Activated T-helper 1 cell treated with Interleukin-2 at 50 U/mL for 16 hours (primary cell): Measurements from ENCODE around the gene PARD6G.
"Not testable (repeated sequence)": the region's sequence is repeated elsewhere in the genome, so short reads cannot be mapped to it uniquely, and the experiment has no call there.

Experiments used
- DNase-seq: peaks from one replicate; pipeline ENCODE4 v3.0.0-alpha.2; 2020; ENCODE audit warnings: low read depth

The PARD6G gene

GRCh38 chr18:80170395-80171053 lies 76.8 kb downstream of the PARD6G start:
- no peak for DNase-seq

DNA sequence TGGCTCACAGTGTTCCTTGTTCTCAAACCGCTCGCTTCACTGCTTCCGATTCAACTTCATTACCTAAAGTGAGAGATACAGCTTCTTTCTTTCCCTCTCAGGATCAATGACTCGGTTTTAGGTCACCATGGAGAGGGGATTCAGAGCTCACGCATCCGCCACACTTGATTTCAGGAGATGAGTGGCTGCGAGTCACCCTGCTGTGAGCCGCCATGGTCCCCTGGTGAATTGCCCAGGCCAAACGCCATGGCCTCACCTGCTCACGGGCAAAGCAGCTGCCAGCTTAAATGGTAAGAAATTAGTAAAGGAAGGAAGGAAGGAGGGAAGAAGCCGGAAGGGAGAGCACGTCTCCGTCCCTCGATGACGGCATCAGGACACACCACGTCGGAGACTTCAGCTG lies 77.7 kb downstream of the PARD6G start:
- no peak for DNase-seq

GRCh38 chr18:80168982-80169381 lies 78.3 kb downstream of the PARD6G start:
- no peak for DNase-seq

- DNase-seq: no peak
Observed at GRCh38 chr18:80168346-80168745, 79.0 kb downstream of the PARD6G start.

DNA sequence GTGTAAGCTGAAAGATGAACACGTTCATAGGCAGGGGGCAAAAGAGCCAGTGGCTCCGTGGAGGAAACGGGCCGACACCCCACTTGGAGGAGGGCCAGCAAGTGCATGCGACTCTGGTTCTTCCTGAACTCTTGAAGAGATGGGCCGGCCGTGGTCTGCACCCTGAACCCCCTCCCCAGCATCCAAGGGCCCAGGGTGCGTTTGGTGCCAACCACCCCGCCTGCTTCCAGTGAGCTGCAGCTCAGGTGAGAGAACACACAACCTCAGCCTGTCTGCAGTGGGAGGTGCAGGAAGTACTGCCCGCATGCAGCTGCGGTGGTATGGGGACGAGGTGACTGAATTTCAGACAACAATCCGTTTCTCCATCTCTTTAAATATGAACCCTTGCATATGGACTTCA lies 79.4 kb downstream of the PARD6G start:
- no peak for DNase-seq

GRCh38 chr18:80167331-80167730 lies 80.0 kb downstream of the PARD6G start:
- no peak for DNase-seq

GRCh38 chr18:80166725-80167124 lies 80.6 kb downstream of the PARD6G start:
- DNase-seq: no peak

DNA sequence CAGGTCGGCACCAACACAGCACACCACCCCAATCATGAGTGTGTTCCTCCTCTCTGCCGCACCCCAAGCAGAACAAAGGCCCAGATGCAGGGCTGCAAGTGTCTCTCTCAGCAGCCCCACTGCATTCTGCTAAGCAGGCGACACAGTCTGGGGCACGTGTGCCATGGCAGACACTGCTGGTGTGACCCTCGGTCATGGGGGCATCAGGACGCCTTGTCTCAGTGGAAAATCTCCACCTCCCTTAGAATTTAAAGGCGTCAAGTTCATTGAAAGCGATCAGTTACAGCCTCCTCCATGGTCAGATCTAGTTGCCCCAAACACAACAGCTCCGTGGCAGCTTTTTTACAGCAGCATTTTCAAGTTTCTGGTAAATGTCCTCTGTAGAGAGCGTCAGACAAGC lies 81.1 kb downstream of the PARD6G start:
- DNase-seq: no peak

DNA sequence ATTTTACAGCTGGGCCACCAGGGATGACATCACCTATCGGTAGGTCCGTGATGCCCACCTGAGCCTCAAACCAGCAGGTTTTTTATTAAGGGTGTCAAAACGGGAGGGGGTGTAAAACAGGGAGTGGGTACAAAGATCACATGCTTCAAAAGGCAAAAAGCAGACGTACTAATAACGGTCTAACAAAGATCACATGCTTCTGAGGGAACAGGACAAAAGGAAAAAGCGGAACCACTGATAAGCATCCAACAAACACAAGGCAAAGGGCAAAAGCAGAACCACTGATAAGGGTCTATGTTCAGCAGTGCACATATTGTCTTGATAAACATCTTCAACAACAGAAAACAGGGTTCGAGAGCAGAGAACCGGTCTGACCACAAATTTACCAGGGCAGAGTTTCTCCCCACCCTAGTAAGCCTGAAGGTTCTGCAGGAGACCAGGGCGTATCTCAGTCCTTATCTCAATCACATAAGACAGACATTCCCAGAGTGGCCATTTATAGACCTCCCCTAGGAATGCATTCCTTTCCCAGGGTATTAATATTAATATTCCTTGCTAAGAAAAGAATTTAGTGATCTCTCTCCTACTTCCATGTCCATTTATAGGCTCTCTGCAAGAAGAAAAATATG lies 82.5 kb downstream of the PARD6G start:
- not testable (repeated sequence) for DNase-seq

DNA sequence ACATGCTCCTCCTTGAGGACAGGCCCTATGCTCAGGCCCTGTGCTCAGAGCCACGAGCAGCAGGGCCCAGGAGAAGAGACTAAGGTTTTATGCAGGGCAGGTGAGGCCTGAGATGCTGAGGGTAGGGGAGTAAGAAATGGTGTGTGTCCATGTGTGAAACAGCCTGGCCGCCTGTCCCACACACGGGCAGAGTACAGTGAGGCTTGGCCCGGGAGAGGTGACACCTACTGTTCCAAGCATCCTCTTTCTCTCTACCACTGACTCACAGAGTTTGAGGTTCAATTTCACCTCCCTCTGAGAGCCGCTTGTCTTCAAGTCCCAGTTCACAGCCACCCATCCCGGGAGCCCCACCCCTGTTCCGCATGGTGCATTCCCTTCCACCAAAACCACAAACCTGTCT lies 84.1 kb downstream of the PARD6G start:
- no peak for DNase-seq

DNA sequence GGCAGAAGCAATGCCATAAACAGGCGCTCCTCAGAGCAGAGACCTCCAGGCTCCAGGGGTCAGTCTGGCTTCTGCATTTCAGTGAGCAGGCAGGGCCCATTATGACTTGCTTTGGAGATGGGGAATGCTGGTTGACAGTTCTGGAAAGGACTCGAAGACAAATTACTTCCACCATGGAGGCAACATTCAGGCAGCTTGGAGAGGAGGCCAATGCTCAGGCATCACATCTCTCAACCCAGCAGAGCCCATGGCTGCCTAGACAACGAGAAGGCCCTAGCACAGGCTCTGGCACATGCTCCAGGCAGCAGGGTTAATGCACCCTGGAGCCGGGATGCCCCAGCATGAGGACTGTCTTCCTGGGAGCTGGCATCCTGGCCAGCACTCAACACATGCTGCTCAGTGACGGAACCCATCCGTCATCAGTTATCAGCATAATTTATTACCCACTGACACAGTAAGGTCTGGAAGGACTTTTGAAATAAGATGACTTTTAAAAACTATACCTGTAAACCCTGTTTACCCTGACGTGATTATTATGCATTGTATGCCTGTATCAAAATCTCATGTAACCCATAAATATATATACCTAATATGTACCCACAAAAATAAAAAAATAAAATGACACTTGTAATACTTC lies 85.4 kb downstream of the PARD6G start:
- DNase-seq: no peak

DNA sequence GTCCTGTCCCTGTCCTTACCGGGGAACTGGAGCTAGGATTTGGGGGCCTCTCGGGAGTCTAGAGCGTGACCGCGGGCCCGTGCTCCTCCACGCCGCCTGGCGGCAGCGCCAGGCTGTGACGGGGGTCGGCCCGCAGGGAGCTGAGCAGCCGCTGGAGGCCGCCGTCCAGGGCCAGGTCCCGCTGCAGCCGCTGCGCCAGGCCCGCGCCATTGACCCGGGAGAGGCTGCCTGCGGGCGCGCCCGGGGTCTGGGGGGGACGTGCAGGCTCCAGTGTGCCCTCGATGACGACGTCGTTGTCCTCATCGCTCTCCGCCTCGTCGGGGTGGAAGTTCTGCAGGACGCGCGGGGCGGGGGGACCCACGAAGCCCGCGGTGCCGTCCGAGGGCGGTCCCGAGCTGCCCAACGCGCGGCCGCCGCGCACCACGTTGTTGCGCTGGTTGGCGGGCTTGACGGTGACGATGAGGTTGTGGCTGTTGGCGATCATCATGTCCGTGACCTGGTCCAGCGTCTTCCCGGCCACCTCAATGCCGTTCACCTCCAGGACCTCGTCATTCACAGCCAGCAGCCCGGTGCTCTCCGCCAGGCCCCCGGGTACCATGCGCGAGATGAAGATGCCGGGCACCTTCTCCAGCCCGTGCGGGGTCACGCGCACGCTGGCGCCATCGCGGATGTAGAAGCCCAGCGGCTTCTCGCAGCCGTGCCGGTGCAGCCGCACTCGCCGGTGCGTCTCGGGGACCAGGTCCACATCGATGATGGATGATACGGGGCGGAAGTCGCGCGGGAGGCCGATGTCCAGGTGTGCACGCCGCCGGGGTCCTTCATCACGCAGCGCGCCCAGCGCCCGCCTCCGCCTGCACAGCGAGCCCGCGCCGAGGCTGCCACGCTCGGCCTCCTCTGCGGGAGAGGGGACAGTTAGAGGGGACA lies 87.3 kb downstream of the PARD6G start:
- DNase-seq: no peak

GRCh38 chr18:80158365-80158764 lies 88.9 kb downstream of the PARD6G start:
- no peak for DNase-seq

DNA sequence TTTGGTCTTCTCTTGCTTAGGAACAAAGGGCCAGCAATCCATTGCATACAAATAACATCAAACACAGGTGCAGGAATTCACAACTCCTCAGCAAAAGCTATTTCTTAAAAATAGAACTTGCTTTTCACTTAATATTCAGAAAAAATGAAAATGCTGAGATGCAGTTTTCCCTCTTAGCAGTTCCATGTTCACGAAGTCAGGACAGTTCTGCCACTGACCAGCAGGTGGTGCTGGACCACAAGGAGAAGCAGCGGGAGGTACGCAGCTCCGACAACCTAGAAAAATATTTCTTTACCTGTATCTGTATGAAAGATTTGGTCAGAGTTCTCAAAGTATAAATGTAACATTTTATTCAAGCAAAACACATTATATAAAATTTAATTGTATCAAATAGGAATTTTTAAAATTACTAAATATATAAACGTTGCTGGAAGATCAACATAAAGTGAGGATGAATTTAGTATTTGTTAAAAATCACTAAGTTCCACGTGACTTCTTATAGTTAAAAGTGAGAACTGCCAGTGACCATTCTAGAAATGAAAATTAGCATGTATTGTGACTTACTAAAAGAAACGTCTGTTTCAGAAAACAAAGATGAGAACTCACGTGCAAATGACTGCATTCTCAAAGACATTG lies 89.5 kb downstream of the PARD6G start:
- DNase-seq: peak; percentile 35

- no peak for DNase-seq
Observed at GRCh38 chr18:80154293-80154692, 93.0 kb downstream of the PARD6G start.

DNA sequence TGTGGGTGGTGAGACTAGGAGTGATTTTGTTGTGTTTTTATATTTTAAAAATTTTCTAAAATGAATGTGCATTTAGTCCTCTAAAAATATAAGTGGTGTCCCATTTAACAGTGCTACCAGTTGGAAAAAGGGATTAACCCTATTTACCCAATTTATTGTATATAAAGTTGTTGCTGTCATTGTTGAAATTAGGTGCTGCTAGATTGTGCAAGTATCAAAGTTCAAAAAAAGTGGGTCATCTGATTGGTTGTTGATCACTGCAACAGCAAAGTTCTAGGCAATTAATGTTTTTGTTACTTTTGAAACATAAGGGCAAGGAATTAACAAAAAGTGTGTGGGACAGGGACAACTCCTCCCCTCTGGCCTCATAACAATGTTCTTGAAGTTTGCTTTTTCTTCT lies 97.6 kb downstream of the PARD6G start:
- DNase-seq: no peak

DNA sequence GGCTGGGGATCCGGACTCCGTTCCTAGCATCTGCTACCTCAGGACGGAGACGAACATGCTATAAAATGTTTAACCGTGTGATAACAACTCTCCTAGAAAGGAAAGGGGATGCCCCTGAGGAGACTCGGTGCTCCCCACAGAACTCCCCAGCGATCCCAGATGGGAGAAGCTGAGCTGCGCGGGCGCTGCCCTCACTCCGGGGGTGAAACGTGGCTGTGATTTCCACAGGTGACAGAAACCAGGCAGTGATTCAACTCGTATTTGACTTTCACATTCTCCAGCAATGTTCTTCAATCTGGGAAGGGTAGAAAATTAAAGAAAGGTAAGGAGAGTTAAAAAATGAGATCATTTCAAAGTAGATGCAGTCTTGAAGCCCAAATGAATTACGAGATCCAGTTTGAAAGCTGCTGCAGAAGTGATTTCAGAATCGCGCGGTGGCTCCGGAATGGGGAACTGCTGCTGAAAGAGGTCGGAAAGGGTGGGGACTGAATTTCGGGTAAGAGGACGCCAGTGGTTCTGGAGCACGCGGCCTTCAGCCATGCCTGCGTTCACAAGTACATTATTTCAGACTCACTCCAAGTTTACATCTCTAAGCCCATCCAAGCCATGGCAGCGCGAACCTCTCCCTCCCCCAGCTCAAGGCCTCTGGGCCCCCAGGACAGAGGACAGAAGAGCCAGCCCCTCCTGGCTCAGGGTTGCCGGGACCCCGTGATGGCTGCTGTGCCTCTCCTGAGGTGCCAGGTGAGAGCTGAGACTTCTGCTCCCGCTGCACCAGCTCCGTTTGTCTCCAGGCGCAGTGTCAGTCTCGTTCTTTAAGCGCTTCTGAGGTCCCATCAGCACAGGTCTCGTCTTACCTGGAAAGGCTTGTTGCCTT lies 98.8 kb downstream of the PARD6G start:
- DNase-seq: no peak

DNA sequence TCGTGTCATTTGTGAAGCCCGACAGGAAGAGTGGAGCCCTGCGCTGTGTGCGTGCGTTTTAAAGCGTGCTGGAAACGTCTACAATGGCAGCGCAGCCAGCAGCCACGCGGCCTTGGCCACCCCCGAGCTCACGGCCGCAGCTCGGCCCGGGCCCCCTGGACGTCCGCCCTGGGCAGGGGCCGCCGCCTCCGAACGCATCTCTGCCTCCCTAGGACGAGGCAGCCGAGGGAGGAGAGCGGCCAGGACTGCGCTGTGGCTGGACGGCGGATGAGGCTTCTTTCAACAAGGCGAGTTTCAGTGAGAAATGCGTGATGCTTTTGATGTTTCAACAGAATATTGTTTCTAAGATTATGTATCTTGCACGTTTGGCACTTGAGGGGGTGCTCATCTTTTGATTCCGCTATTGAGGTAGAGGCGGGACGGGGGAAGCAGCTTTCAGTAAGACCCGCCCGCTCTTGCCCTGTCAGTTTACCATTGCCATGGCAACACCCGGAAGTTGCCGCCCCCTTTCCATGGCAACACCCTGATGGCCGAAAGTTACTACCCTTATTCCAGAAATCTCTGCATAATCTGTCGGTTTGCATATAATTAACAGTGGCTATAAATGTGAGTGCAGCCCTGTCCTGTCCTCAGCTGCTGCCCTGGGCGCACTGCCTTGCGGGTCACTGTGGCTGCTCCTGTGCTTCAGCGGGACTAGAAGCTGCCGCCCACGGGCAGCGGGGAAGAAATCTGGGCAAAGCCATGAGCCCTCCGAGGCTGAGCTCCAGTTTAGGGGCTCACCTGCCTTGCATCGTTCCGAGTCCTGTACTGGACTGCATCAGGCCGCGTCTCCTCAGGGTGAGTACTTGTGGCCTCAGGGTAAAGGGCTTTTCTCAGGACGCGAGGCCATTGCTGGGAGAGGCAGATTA lies 99.6 kb downstream of the PARD6G start:
- DNase-seq: peak; percentile 30

DNA sequence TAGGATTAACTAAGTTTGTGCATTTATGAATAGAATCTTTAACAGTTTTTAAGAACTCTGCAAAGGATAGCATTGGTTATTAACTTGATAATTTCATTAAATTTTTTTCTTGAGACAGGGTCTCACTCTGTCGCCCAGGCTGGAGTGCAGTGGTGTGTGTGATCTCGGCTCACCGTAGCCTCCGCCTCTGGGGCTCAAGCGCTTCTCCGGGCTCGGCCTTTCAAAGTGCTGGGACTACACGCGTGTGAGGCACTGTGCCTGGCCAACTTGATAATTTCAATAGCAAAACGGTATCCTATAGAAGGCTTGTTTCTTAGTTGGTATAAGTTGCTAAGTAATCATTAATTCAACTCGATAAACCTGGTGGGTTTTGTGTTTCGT lies 100.3 kb downstream of the PARD6G start:
- no peak for DNase-seq

DNA sequence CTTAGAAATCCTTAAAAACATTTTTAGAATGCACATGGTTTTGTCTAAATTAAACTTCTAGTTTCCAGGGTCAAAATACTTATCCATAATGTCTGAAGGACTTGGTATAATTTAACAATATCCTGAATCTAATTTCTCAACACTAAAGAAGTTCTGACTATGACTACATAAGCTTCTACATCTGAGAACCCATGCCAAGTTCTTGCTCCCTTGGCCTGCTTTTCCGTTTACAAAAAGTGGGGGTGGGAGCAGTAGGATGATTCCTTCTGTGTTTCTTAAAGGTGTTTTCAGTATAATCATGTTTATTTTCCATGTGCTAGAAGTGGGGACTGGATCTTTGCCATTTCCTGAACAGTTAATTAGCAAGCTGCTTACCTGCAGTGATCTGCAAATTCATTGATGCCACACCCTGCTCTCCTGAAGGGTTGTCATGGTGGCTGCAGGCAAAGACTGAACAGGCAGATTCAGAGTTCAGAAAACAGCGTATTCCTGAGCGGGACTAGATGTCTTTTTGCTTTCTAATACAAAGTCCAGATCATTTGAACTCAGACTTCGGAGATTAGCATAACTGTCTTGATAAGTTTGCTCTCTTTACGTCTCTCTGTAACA lies 102.0 kb downstream of the PARD6G start:
- DNase-seq: no peak
